NCI-H748 (cell line): Measurements from ENCODE around the gene CDH18.
A peak's percentile ranks its signal among the peaks of the same experiment; 100 is the strongest.

Experiments
- DNase-seq: peaks from one replicate; lab custom pipeline; 2025; ENCODE audit not compliant: unreplicated experiment; lab: John Stamatoyannopoulos, UW

CDH18 gene

DNA sequence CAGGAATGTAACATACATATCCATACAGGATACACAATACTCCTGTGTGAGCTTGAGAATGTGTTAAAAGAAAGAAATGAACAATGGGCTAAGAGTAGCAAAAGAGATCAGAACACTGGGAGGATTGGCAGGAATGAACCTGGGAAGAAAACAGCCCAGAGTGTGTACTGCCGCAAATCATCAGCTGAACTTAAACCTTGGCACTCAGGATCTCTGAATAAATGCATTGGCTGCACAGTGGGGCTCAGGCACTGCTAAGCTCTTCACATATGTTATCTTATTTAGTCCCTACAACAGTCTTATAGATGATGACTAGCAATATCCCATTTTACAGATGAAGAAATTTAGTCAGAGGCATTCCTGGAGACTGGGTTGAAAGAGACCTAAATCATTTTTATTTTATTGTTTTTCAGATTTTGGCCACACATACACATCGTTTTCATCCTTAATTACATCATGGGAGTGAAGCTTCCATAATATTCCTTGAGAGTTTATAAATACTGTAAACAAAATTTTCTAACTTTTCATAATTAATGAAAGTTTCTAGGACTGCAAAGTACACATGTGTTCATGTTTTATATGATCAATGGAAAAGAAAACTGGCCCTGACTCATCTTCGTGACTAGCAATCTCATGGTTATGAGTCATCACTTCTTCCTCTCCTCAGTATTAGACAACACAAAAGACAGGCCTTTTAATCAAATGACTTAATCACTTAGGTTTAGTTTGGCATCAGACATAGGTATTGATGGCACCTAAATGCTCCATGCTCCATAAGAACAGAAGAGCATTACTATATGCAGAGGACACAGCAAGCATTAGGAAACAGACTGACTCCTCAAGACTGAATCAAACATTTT is 59.2 kb downstream of the CDH18 start:
- peak; percentile 52 for DNase-seq

DNA sequence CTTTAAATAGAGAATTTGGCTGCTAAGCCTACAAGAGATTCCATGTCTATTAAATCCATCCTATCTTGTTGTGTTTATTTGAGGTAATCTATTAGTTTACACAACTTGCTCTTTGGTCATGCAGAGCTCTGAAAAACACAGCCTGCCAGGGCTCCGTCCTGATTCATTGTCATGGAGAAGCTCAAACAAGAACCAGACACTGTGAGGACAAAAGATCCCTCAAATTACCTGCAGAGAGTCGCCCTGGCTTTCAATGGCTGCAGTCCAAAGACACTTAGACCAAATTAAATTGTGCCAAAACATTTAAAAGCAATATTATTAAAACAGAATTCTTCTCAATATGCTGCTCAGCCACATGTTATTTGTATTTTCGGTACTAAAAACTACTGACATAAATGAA is 60.1 kb downstream of the CDH18 start:
- DNase-seq: peak; percentile 97

DNA sequence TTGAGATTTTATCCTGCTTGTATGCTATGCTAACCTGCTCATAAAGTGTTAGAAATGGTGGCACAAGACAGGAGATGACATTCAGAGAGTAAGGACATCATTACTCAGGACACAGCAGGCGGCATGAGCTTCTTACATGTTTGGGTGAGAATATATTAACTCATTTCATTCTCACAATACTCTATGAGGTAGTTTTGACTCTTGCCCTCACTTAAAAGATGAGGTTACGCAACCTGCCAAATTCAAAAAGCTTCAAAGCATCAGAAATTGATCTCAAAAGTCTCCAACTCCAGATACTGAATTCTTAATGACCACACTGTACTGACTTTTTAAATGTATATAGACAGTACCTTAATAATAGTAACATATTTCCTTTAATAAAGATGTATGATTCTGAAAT is 60.8 kb downstream of the CDH18 start:
- DNase-seq: peak; percentile 48

DNA sequence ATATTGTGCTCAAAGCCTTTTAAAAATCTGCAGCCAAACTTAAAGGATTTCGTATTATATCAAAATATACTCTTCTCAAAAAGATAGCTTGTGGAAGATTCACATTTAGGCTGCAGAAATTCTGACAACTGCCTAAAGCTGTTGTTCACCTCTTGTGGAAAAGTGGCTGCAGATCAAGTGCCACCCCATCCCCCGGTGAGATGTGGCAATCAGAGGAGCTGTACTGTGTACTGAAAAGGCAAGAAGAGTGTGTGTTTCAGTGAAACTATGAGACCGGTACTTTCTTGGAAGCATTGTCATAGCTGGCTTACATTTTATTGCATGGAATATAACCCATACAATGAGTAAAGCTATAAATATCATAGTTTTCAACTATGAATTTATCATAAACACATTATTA is 64.3 kb downstream of the CDH18 start:
- no peak for DNase-seq

DNA sequence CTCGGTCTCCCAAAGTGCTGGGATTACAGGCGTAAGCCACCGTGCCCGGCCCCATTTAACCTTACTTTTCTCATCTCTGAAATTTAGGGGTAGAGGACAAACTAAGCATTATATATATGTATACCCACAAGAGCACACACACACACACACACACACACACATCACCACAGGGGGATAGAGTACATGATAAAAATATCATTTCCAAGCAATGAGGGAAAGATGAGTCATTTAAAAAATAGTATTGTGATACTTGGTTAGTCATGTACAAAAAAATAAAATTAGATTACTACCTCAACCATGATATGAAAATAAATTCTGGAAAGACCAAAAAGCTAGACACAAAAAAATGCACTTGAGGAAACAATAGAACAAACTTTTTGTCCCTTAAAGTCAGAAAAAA is 67.2 kb downstream of the CDH18 start:
- no peak for DNase-seq

DNA sequence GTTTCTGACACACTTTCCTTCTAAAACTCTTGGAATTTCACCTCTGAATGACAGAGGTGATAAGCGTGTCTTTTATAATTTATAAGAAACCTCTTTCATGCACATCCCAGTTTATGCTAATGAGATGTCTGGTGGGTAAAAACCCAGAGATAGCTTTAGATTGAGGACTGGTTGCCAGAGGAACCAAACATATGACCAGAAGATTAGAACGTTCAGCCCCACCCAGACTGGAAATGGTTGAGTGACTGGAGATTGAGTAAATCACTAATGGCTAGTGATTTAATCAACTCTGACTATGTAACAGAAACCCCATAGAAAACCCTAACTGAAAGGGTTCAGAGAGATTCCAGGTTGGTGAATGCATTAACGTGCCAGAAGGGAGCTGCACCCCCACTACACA is 69.2 kb downstream of the CDH18 start:
- no peak for DNase-seq

DNA sequence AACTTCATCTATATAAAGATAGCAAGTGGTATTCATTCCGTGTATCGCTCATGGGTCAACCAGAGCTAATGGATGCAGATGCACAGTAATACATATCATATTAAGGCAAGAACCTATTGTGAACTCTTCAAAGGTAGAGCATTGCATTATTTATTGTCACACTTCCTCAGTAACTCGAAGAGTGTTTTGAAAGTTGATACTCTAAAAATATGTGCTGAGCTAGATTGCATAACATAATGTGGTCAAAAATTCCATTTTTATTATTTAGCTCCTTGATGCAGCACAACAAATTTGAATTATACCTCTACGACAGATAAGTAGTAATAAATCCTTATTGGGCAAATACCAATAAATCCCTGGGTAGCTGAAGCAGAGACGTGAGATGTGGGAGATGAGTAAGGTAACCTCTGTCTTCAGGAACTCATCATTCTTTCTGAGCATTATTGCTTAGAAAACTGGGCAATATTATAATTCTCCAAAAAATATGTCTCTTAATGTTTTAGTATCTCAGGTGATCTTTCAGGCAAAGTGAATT is 70.3 kb downstream of the CDH18 start:
- DNase-seq: no peak

DNA sequence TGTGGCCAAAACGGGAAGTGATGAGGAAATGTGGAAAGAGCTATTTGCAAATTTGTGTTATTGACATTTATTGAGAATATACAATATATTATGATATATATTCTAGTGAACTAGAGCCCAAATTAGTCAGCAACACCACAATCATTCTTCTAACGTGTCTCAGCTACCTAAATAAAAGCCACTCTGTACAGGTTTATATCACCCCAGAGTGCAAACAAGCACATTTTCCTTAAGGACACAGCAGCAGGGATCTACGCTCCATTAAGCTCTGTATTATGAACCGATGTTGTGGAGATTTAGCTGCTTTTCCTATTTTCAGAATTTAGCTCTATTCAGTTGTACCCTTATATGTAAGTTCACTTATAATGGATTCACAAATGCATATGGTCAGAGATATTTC is 77.9 kb downstream of the CDH18 start:
- no peak for DNase-seq

DNA sequence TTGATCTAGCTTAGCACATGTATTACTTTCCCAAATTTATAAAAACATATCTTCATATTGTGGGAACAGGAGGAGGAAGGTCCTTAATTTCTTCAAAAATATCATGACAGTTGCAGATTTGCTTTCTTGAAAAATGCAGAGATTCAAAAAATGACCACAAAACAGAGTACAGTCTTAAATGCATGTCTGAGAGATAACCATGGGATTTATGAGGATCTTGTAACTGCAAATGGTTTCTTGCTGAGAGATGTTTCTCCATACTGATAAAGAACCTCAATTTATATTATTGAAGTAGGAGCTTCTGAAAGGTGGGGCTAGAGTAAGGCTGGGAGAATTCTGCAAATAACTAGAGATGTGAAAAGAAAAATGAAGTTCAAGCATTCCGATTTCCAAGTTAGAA is 83.2 kb downstream of the CDH18 start:
- no peak for DNase-seq

DNA sequence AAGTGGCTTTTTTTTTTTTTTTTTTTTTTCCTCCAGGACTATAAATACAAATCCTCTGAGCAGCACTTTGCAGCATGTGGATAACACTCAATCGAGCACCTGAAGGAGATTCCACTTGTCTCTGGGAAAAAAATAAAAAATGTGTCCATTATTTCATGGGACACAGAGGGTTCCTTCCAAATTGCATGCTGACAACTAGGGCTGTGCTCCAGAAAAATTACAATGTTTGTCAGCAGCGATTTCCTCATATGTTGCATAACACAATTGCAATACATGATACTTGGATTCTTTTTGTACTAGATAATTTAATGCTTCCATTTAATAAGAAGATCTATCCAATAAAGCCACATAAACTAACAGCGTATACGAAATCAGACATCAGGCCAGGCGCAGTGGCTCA is 84.4 kb downstream of the CDH18 start:
- no peak for DNase-seq

DNA sequence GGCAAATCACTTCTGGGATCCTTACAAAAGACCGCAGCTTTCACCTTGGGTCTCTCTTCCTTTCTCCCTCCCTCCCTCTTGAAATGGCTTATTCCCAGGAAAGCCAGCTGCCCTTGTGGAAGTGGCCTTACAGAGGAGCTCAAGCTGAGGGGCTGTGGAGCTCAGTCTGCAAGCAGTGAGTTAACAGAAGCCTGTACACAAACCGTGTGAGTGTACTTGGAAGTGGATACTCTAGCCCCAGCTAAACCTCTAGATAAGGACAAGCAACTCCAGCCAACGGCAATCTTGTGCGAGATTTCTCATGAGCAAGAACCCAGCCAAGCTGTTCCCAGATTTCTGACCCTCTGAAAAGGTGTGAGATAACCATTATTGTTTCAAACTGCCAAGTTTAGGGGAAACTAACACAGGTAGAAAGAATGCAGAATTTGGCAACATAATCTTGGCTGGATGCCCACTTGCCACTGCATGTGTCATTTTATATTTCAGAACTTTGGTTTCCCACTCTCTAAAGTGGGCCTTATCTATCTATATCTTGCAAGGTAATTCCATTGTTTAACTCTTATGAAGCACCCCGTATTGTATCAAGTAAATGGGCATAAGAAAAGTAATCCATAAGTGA is 85.6 kb downstream of the CDH18 start:
- peak; percentile 51 for DNase-seq

DNA sequence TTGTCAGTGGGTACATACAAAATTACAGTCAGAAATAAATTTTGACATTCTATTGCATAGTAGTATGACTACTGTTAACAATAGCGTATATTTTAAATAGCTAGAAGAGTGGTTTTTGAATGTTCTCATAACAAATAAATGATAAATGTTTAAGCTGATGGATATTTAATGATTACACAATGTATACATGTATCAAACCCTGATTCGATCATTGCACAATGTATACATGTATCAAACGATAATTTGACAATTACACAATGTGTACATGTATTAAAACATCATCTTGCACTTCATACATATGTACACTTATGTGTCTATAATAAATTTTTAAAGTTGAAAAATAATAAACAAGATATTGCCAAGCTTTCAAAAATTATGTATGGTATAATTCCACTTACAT is 87.7 kb downstream of the CDH18 start:
- DNase-seq: no peak

DNA sequence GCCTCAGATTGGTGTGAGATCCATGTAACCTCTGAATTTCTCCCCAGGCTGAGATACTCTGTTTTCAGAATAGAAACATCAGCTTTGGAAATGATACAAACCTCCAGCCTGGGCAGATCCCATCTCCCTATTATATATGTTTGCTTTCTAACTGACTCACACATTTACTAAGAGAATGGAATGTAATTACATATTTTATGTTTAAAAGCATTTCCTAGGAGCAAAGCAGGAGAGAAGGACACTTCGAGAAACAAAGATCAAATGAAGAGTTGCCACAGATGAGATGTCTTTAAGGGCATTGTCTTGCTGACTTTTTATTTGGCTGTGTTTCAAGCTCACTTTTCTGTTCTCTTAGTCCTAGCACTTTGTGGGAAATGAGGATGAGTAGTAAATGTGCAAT is 96.3 kb downstream of the CDH18 start:
- DNase-seq: no peak

DNA sequence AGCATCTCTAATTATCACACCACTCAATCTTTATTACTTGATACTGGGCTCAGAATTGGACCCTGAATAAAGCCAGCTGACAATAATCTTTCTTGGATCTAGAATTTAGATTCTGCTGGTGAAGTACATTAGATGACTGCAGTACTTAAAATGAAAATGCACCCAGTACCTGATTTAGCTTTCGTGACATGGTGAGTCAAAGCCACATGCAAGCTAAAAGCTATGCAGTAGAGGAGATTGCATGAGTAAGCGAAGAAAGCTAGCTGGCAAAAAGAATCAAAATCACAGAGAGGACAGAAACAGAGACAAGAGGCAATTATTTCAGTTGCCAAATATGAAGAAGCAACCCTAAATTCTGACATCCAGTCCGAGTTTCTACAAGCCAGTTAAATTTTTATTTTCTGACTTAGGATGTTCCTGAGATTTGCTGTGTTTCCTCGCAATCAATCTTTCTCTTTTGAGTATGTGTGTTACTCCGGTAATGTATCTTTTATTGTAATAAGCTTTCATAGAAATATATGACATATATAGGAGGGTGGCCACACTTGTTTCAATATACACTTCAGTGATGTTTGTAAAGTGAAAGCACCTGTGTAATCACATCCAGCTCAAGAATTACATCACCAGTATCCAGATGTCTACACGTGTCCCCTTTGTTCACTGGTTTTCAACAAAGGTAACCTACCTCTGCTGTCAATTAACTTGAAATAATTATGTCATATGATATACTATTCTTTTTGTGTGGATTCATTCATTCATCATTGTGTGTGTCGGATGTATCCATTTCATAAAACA is 101.7 kb downstream of the CDH18 start:
- DNase-seq: peak; percentile 96

DNA sequence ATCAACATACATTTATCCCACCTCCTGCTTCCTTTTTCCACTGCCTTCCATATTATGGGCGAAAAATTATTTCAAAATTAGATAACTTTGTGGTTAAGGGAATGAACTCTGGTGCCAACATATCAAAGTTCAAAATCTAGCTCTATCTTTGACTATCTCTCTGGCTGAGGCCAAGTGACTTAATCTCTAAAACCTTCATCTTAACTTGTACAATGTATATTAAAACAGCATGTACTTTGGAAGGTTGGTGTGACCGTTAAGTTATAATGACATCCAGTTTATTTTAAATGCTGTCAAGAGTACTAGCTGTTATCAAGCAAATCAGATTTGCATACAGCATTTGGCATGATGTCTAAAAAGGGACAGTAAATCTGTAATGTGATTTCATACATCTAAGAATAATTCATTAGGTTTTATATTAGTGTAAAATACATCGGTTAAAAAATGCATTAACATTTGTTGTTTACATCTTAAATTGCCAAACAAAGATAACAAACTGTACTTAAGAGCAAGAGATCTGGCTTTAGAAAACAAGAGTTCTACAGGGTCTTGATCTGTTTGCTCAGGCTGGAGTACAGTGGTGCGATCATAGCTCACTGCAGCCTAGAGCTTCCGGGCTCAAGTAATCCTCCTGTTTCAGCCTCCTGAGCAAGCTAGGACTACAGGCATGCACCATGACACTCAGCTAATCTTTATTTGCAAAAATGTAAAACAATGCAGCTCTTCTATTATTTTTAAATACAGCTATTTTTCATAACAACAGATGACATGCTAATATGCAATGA is 102.8 kb downstream of the CDH18 start:
- peak; percentile 42 for DNase-seq

DNA sequence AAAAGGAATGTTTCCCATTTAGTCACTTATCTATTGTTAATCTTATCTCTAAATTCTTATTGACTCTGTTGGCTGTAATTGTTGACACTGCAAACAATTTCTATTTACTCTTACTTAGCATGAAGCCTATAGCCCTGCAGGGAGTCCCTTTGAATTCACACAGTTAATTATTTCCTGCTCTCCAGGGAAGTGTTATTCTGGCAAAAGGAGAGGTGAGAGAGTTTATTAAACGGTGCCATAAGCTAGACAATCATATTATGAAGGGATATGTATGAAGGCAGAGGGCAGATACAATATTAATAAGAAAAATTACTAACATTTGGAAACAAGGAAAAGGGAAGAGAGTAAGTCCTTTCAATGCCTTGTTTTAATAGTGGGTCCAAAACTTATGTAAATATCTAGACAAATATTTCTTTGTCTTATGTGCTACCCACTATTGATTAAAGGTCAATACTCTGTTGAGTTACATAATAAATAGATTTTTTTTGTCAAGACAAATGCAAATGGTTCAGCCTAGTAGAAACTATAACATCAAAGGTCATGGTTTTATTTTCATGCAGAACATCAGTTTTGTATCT is 107.1 kb downstream of the CDH18 start:
- peak; percentile 99 for DNase-seq

DNA sequence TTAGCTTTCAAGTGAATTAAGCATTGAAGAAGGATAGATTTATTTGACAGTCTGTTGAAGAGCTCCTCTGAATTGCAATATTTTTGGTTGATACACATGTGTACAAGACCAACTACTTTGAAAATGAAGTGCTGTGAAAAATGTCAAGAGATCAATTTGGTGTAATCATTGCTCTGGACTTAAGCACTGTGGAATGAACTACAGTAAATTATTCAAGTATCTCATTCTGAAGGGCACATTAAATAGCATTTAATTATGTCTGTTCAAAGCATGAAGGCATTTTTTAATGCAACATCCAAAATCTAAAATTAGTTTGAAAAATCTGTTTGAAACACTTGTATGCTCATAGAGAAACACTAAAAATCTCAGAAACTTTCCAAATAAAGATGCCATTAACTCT is 107.5 kb downstream of the CDH18 start:
- DNase-seq: peak; percentile 90

DNA sequence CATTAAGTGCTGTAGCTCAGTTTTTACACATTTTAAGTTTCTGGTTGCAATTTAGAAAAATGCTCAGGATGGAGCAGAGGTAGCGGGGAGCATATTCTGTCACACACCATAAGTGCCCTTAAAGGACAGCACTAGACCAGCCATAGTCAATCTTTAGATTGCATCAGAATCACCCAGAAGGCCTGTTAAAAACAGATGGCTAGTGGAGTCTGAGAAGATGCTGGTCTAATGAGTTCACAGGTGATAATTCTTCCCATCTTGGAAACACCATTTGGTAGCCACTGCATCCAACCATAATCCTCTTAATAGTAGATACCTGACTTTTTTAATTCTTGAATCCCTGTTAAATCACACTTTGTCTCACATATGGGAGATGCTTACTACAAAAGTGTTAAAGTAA is 113.2 kb downstream of the CDH18 start:
- no peak for DNase-seq

DNA sequence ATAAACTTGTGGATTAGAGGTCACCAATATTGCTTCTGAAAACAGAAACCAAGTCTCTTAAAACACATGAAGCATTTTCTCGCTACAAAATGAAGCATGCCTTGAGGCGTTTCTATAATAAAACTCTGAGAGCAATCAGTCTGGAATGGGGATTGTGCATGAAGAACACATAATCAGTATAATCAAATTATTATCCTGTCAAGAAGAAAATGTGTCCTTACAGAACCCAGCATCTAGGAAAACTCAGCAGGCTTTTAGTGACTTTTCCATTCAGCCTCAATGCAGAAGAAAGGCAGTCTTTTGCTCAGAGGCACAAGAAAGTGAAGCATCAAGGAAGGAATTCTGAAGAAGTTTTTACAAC is 121.9 kb downstream of the CDH18 start:
- DNase-seq: no peak

DNA sequence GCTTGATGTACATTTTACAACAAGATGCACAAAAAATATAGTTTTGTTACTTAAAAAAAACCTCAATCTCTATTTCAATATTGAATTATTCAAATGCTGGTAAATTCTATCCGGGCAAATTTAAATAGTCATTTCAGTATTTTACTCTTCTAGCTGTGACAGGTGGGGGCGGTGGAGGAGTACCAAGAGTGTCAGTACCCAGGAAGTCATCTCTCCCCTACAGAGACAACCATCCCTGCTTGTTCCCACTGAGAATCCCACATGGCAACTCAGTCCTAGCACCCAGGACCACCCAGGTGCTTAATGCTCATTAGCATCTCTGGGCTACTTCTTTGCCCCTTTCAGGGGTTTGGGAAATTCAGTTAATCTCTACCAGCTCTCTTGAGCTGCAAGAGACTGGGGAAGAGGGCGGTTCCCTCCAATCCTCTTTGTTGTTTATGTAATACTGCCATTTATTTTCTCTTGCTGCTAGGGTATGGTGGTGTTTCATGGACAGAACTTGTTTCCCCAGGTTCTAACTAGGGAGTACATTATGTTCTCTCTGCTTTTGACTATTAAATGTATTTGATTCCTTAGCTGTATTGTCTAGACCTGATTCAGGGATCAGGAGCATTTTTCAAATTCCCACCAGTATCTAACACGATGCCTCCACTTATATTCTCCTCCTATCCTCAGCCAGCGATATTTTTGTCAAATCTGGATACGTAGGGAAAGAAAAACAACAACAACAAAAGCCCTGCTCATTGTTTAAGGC is 122.5 kb downstream of the CDH18 start:
- DNase-seq: no peak
